ENCODE data around the gene PXN.
"Not testable (repeated sequence)": the region's sequence is repeated elsewhere in the genome, so short reads cannot be mapped to it uniquely, and the experiment has no call there.

The PXN gene

DNA sequence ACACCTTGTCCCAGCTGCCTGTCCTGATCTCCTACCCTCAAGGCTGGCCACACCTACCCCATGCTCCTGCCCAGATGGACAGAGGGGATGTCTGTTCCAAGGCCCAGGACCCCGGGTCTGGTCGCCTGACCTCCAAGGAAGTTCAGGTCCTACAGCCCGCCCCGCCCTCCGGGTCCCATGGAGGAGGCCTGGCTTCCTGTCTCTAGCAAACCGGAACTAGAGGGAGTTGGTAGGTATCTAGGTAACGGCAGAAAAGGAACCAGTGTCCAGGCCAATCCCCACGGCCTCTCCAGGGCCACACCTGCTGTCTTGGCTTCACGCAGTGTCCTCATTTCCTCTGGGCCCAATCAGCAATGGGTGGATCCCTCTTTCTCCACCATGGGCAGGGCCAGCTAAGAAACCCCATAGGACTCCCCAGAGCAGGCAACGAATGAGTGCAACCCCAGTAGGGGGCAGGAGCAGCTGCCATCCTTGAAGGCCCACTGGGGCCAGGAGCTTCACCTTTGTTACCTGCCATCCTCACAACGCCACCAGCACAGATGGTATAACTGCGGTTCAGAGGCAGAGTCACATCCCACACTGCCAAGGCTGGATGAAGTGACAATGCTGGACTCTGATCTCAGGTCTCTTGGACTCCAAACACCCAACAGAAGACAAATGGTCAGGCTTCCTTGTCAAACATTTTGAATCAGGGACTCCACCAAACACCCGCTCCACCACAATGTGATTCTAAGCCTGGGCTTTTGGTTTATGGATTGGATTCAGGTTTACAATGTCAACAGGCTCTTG is 39.5 kb downstream of the PXN start:
- no peak for DNase-seq (ENCODE audit: low read depth in 2 of 2)

- DNase-seq (ENCODE audit: low read depth in 2 of 2) = no peak
Measured at GRCh38 chr12:120225200-120225558, 40.4 kb downstream of the PXN start.

DNA sequence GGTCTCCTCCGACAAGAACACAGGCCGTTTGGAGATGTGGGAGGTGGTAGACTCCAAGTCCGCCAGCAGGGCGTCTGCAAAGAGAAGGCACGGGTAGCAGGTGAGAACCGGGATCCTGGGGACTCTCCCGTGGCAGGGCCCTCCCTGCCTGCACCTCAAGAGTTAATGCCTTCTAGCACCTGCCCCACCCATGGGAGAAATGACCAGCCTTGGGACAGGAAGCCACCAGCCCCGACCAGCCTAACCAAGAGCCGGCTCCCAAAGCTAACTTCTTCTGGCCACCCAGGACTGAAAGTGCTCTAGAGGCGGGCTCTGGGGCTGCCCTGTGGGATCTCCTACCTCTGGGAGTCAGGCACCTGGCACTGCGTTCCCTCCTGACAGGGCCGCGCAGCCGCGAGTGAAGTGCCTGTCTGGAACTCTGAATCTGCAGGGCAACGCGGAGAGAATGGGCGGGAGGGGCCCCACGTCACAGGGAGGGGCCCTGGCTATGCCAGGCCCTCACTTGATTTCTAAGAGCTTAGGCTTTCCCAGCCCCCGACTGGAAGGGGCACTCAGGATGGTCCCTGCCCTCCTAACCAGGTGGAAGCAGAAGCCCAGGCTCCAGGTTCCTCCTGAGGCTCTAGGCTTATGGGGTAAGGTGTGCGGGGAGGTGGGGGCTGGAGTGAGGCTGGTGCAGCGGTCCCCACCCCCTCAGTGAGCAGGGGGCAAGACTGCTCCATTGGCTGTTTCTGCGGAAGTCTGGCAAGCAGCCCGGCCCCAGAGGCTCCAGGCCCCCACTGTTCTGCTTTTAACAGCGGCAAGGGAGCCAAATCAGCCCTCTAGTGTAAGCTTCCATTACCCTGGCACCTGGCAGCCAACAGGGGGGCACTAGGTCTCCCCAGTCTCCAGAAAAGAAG is 41.0 kb downstream of the PXN start:
- DNase-seq (ENCODE audit: low read depth in 2 of 2) = no peak

GRCh38 chr12:120223458-120224303 is 41.8 kb downstream of the PXN start:
- no peak for DNase-seq (ENCODE audit: low read depth in 2 of 2)

- no peak for DNase-seq (ENCODE audit: low read depth in 2 of 2)
Measured at GRCh38 chr12:120222288-120222832, 43.2 kb downstream of the PXN start.

GRCh38 chr12:120221576-120221900 is 44.0 kb downstream of the PXN start:
- no peak for DNase-seq (ENCODE audit: low read depth in 2 of 2)

- DNase-seq (ENCODE audit: low read depth in 2 of 2) = no peak
Measured at GRCh38 chr12:120220838-120221575, 44.5 kb downstream of the PXN start.

DNA sequence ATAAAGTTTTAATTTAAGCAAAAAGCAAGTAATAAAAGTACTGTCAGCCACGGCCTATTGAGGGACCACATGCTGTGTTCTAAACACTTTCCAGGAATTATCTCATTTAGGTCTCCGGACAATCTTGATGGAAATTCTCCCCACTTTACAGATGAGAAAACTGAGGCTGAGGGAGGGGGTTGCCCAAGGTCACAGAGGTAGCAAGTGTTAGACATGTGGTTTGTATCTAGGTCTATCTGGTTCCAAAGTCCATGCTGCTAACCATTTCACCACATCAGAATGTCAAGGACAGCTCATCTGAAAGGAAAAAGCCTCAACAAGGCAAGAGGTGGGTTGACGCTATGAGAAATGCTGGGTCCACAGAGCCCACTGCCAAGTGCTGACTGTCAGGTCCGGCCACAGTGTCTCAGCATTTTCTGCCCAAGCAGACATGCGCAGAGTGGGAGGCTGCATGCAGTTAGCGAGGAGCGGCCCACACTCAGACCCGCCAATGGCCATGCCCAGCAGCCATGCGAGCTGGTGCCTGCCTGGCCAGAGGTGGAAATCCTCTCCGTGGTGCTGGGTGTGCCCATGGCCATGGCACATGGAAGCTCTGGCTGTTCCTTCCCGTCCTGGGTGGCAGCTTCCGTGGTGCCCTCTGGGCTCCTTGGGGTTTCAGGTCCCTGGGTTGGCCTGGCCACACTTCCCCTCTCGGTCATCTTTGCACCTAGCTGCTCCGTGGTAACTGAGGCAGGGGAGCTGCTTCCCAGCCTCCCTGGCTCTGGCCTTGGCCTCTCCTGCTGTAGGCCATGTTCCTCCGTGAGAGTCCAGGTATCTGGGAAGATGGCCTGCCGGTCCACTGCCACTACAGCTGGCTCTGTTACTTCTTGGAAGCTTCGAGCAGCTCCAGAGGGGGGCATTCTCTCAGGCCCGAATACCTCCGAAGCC is 46.6 kb downstream of the PXN start:
- no peak for DNase-seq (ENCODE audit: low read depth in 2 of 2)

- DNase-seq (ENCODE audit: low read depth in 2 of 2) = no peak
Measured at GRCh38 chr12:120216742-120217605, 48.6 kb downstream of the PXN start.

- DNase-seq (ENCODE audit: low read depth in 2 of 2) = no peak
Measured at GRCh38 chr12:120215766-120216735, 49.5 kb downstream of the PXN start.

- DNase-seq (ENCODE audit: low read depth in 2 of 2) = no peak
Measured at GRCh38 chr12:120215357-120215735, 50.2 kb downstream of the PXN start.

DNA sequence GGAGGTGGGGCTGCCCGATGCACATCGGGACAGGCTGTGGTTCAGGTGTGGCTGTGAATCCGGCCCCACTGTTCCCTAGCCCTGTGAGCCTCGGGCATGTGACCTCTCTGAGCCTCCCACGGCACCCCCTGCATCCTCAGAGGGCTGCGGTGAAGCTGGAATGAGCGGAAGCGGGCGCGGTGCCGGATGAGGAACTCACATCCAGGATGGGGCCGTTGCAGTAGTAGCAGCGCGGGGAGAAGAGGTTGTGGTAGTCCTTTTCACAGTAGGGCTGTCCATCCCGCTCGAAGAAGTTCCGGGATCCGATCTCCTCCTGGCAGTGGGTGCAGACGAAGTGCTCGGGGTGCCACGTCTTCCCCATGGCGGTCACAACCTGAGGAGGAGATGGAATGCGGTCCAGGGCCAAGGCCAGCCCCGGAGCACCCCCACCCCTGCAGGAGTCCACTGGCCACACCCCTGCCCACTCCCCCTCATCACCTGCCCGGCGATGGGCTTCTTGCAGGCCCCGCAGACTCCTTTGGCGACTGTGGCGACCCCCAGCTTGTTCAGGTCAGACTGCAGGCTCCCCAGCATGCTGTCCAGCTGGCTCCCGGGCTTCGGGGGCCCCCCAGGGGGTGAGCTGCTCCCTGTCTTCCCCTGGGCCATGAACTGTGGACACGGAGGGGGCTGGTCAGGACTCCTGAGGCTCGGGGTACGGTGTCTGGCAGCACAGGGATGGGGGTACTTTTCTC is 50.7 kb downstream of the PXN start:
- DNase-seq (ENCODE audit: low read depth in 2 of 2) = no peak

DNA sequence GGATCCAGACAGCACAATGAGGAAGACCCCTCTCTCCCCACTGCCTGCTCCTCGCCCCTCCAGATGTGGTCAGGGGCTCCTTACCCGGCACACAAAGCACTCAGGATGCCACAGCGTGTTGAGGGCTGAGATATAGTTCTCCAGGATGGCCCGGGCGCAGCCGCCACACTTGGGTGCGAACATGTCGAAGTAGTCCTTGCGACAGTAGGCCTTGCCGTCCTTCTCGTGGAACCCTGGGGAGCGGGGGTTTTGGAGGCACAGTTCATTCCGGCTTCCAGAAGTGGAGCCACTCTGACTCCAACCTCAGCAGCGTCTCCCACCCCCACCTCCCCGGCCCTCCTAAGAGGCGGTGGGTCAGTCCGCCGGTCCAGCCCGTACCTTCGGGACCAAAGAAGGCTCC is 51.8 kb downstream of the PXN start:
- no peak for DNase-seq (ENCODE audit: low read depth in 2 of 2)

- not testable (repeated sequence) for DNase-seq (ENCODE audit: low read depth in 2 of 2)
Measured at GRCh38 chr12:120213182-120213581, 52.3 kb downstream of the PXN start.

DNA sequence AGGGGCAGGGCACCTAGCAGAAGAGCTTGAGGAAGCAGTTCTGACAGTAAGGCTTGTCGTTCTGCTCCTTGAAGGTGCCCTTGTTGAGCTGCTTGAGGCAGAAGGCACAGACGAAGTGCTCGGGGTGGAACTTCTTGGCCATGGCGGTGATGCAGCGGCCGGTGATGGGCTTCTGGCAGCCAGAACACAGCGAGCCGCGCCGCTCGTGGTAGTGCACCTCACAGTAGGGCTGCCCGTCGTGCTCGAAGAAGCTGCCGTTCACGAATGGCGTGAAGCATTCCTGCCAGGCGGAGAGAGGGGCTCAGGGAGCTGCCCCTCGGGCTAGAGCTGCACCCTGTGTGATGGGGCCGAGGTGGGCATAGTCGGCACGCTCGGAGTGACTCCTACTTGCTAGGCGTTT is 53.2 kb downstream of the PXN start:
- no peak for DNase-seq (ENCODE audit: low read depth in 2 of 2)

- no peak for DNase-seq (ENCODE audit: low read depth in 2 of 2)
Measured at GRCh38 chr12:120211904-120212283, 53.6 kb downstream of the PXN start.

DNA sequence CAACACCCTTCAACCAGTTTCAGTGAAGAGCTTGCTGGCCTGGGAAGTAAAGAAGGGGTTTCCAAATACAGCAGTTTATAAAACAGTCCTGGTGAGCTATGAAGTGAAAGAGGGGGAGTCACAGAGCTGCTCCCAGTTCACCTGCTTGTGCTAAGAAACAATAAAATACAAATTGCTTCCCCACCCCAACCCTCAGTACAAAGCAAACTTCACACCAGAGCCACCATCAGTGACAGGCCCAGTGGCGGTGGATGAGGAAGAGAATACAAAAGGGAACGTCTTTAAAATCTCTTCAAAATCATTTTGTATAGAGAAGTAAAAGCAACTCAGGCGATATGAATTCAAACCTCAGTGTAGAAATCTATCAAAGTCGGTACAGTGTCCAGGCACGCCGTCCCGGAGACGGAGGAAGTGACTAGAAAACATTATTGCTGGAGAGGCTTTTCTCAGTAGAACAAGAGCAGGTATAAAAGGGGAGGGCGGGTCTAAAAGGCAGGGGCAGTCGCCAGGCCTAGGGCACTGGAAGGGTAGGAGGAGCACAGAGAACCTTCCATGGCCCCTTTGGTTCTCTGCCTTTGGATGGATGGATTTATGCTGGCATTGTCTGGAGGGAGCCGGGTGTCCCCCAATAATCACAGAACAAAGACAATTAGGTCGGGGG is 54.2 kb downstream of the PXN start:
- no peak for DNase-seq (ENCODE audit: low read depth in 2 of 2)

All from stimulated activated CD4-positive, alpha-beta T cell treated with anti-CD3 and anti-CD28 coated beads, Interleukin-12 subunit alpha, Interleukin-12 subunit beta, amount 100 ng/mL, for 24 hours (primary cell).